SK-N-SH (cell line): ENCODE results near the gene DUSP16.

Experiments used
- CTCF ChIP-seq: fragments of 200-600 bp; sonication (generic); IDR thresholded peaks from 2 replicates; pipeline ENCODE4 v1.6.1; 2017; ENCODE audit warnings: antibody characterized with exemption, mild to moderate bottlenecking, moderate library complexity
- NFIC ChIP-seq: IDR thresholded peaks from 2 replicates; pipeline ENCODE4 v1.4.0; 2012; ENCODE audit warnings: borderline replicate concordance
- PBX3 ChIP-seq: IDR thresholded peaks from 2 replicates; pipeline ENCODE4; 2012
- RAD21 ChIP-seq: IDR thresholded peaks from 2 replicates; pipeline ENCODE4 v1.6.1; 2012; ENCODE audit warnings: mild to moderate bottlenecking, low read length
- REST ChIP-seq: IDR thresholded peaks from 2 replicates; pipeline ENCODE4 v1.6.1; 2012; ENCODE audit warnings: mild to moderate bottlenecking, low read depth, low read length, moderate library complexity
- RFX5 ChIP-seq: IDR thresholded peaks from 2 replicates; pipeline ENCODE4 v1.6.1; 2012; ENCODE audit warnings: mild to moderate bottlenecking, improper control_type of control experiment, low read length
- TCF12 ChIP-seq: IDR thresholded peaks from 2 replicates; pipeline ENCODE4 v1.4.0; 2012
- ZBTB33 ChIP-seq: IDR thresholded peaks from 2 replicates; pipeline ENCODE4 v1.4.0; 2012; ENCODE audit warnings: low read depth, borderline replicate concordance

- TF ChIP-seq RAD21 (no peak), CTCF (no peak), NFIC (no peak), RFX5 (no peak), REST (no peak), ZBTB33 (no peak), TCF12 (no peak), PBX3 (no peak)
These were observed 19.7 kb upstream of the DUSP16 start for GRCh38 chr12:12582193-12582881.
